Naive B cell (primary cell): ENCODE measurements around the gene RNGTT. TPM values are rescaled to one million over a fixed set of nuclear protein-coding genes. Genes with fewer than 3 reads are reported as not detected.

Source experiments
- ATAC-seq, 2 donors: fragments of 150-1000 bp; cut with Tn5 transposase; 2 replicates each; pipeline ENCODE4 v1.10.0; 2021; ENCODE audit warnings: low read depth in 2 of 2, mild to moderate bottlenecking in 2 of 2, moderate library complexity in 2 of 2
- DNase-seq: peaks from one replicate; pipeline ENCODE4 v3.0.0; 2022
- H3K27ac Mint-ChIP-seq, 6 donors: one replicate each; pipeline ENCODE4 v1.8.0; 2020 to 2022; ENCODE audit warnings: mild to moderate bottlenecking in 6 of 6, mixed read lengths in 6 of 6, moderate library complexity in 5 of 6, inconsistent platforms in 2 of 6
- H3K27me3 Mint-ChIP-seq, 3 donors: one replicate each; pipeline ENCODE4 v1.8.0; 2021 to 2022; ENCODE audit warnings: mixed read lengths in 3 of 3, mild to moderate bottlenecking in 1 of 3
- H3K36me3 Mint-ChIP-seq, 2 donors: one replicate each; pipeline ENCODE4 v1.8.0; 2020 to 2022; ENCODE audit warnings: mixed read lengths in 2 of 2, inconsistent platforms in 1 of 2, mild to moderate bottlenecking in 1 of 2
- H3K4me1 Mint-ChIP-seq, 3 donors: one replicate each; pipeline ENCODE4 v1.8.0; 2020 to 2022; ENCODE audit warnings: mixed read lengths in 3 of 3, inconsistent platforms in 1 of 3, mild to moderate bottlenecking in 1 of 3, moderate library complexity in 1 of 3
- H3K4me3 Mint-ChIP-seq, 8 donors: one replicate each; pipeline ENCODE4 v1.8.0; 2020 to 2022; ENCODE audit warnings: mild to moderate bottlenecking in 8 of 8, mixed read lengths in 8 of 8, moderate library complexity in 8 of 8, inconsistent platforms in 2 of 8
- H3K9me3 Mint-ChIP-seq, 7 donors: one replicate each; pipeline ENCODE4 v1.8.0; 2020 to 2022; ENCODE audit warnings: mixed read lengths in 7 of 7, mild to moderate bottlenecking in 5 of 7, inconsistent platforms in 2 of 7, moderate library complexity in 1 of 7
- polyA plus RNA-seq, 6 donors: library from polyadenylated mRNA; unstranded; fragments of 300-500 nt; fragmentation: Illumina TruSeq; gene quantifications; one replicate each; pipeline ENCODE4 v1.2.3, GENCODE V29; 2021; ENCODE audit warnings: low read depth in 6 of 6

RNGTT gene
- 10 to 100 TPM; 17.9 to 59.8 (median 40.0) TPM for polyA plus RNA-seq

GRCh38 chr6:88963139-88964090, at the start of gene RNGTT:
Gene RNGTT, minus strand, starts transcription at chr6:88963618. Its CDS starts 209 bp downstream, at chr6:88963409.
- H3K36me3 Mint-ChIP-seq, result peaks cover under 1 to 7% of the 10 kb centered on the region in 2 donors
- DNase-seq, result peak; percentile 94
- H3K9me3 Mint-ChIP-seq, result peaks cover 6 to 27% (median 16%) of the 10 kb centered on the region in 7 donors
- peaks cover 36 to 54% (median 49%) of the 10 kb centered on the region in 3 donors for H3K4me1 Mint-ChIP-seq
- ATAC-seq, result peak; percentile 98
- H3K27ac Mint-ChIP-seq, result peak within 1 kb of the TSS; percentile 93 to 98 (median 97)
- H3K27me3 Mint-ChIP-seq, result no peaks in the 10 kb centered on the region
- H3K4me3 Mint-ChIP-seq, result peak within 1 kb of the TSS; percentile 97 to 100 (median 98)

GRCh38 chr6:89011436-89011835, 48.0 kb upstream of the RNGTT start:
- Mint-ChIP-seq H3K9me3 (peaks cover 0 to 10% (median under 1%) of the 10 kb centered on the region in 7 donors), H3K4me3 (no peak overlapping the region), H3K27me3 (no peaks in the 10 kb centered on the region), H3K36me3 (no peaks in the 10 kb centered on the region), H3K27ac (no peak overlapping the region), H3K4me1 (peaks cover 10 to 16% (median 15%) of the 10 kb centered on the region in 3 donors)
- ATAC-seq (no peak), DNase-seq (no peak)

GRCh38 chr6:89010825-89011224, 47.4 kb upstream of the RNGTT start:
- H3K4me3 Mint-ChIP-seq, result no peak overlapping the region
- DNase-seq (no peak), ATAC-seq (no peak)
- no peak overlapping the region for H3K27ac Mint-ChIP-seq
- no peaks in the 10 kb centered on the region for H3K36me3 Mint-ChIP-seq
- H3K9me3 Mint-ChIP-seq, result peaks cover 0 to 4% (median 0%) of the 10 kb centered on the region in 7 donors
- H3K4me1 Mint-ChIP-seq, result peaks cover 10 to 16% (median 15%) of the 10 kb centered on the region in 3 donors
- H3K27me3 Mint-ChIP-seq, result no peaks in the 10 kb centered on the region

GRCh38 chr6:89009624-89010059, 46.2 kb upstream of the RNGTT start:
- H3K27me3 Mint-ChIP-seq, result no peaks in the 10 kb centered on the region
- H3K4me3 Mint-ChIP-seq, result no peak overlapping the region
- no peaks in the 10 kb centered on the region for H3K36me3 Mint-ChIP-seq
- DNase-seq (no peak), ATAC-seq (no peak)
- H3K4me1 Mint-ChIP-seq, result peaks cover 10 to 16% (median 15%) of the 10 kb centered on the region in 3 donors
- no peaks in the 10 kb centered on the region for H3K9me3 Mint-ChIP-seq
- H3K27ac Mint-ChIP-seq, result peak overlapping the region in 1 of 6 donors; percentile 30

GRCh38 chr6:89008815-89009374, 45.5 kb upstream of the RNGTT start:
- H3K27ac Mint-ChIP-seq, result no peak overlapping the region
- no peaks in the 10 kb centered on the region for H3K9me3 Mint-ChIP-seq
- H3K4me3 Mint-ChIP-seq, result peak overlapping the region in 1 of 8 donors; percentile 68
- H3K27me3 Mint-ChIP-seq, result no peaks in the 10 kb centered on the region
- peaks cover 10 to 16% (median 15%) of the 10 kb centered on the region in 3 donors for H3K4me1 Mint-ChIP-seq
- H3K36me3 Mint-ChIP-seq, result no peaks in the 10 kb centered on the region
- ATAC-seq (no peak), DNase-seq (no peak)

- H3K36me3 Mint-ChIP-seq, result no peaks in the 10 kb centered on the region
- DNase-seq (no peak), ATAC-seq (peak; percentile 45 to 68)
- peaks cover 10 to 16% (median 15%) of the 10 kb centered on the region in 3 donors for H3K4me1 Mint-ChIP-seq
- H3K27me3 Mint-ChIP-seq, result no peaks in the 10 kb centered on the region
- peak overlapping the region in 2 of 6 donors; percentile 30 to 77 for H3K27ac Mint-ChIP-seq
- H3K4me3 Mint-ChIP-seq, result peak overlapping the region in 7 of 8 donors; percentile 35 to 68 (median 50)
- no peaks in the 10 kb centered on the region for H3K9me3 Mint-ChIP-seq
These were observed 44.8 kb upstream of the RNGTT start for GRCh38 chr6:89008001-89008814.

GRCh38 chr6:89007209-89008000, 44.0 kb upstream of the RNGTT start:
- Mint-ChIP-seq H3K27ac (peak overlapping the region in 2 of 6 donors; percentile 37 to 77), H3K4me3 (peak overlapping the region in 2 of 8 donors; percentile 59 to 63)
- no peak for ATAC-seq

GRCh38 chr6:89002523-89002922, 39.1 kb upstream of the RNGTT start:
- Mint-ChIP-seq H3K27me3 (no peaks in the 10 kb centered on the region), H3K4me3 (no peak overlapping the region), H3K27ac (no peak overlapping the region), H3K4me1 (peaks cover 3 to 5% (median 5%) of the 10 kb centered on the region in 3 donors), H3K36me3 (no peaks in the 10 kb centered on the region), H3K9me3 (no peaks in the 10 kb centered on the region)
- no peak for DNase-seq
- no peak for ATAC-seq

More at GRCh38 chr6:89007209-89008000, 44.0 kb upstream of the RNGTT start:
- Mint-ChIP-seq H3K4me1 (peaks cover 10 to 16% (median 15%) of the 10 kb centered on the region in 3 donors), H3K36me3 (no peaks in the 10 kb centered on the region), H3K27me3 (no peaks in the 10 kb centered on the region), H3K9me3 (no peaks in the 10 kb centered on the region)
- no peak for DNase-seq

GRCh38 chr6:88997327-88997726, 33.9 kb upstream of the RNGTT start:
- ATAC-seq (no peak), DNase-seq (no peak)
- Mint-ChIP-seq H3K27me3 (no peaks in the 10 kb centered on the region), H3K27ac (peak overlapping the region in 2 of 6 donors; percentile 15 to 54), H3K9me3 (no peaks in the 10 kb centered on the region), H3K4me1 (peaks cover 0 to 6% (median 4%) of the 10 kb centered on the region in 3 donors), H3K36me3 (no peaks in the 10 kb centered on the region), H3K4me3 (no peak overlapping the region)

- H3K4me1 Mint-ChIP-seq, result peaks cover 0 to 8% (median 6%) of the 10 kb centered on the region in 3 donors
- H3K27me3 Mint-ChIP-seq, result no peaks in the 10 kb centered on the region
- peak overlapping the region in 1 of 6 donors; percentile 81 for H3K27ac Mint-ChIP-seq
- no peak for ATAC-seq
- DNase-seq, result no peak
- H3K9me3 Mint-ChIP-seq, result no peaks in the 10 kb centered on the region
- no peaks in the 10 kb centered on the region for H3K36me3 Mint-ChIP-seq
- H3K4me3 Mint-ChIP-seq, result no peak overlapping the region
These were observed 29.5 kb upstream of the RNGTT start for GRCh38 chr6:88992741-88993552.

- ATAC-seq, result no peak
- H3K4me1 Mint-ChIP-seq, result peaks cover 0 to 7% (median 0%) of the 10 kb centered on the region in 3 donors
- H3K27me3 Mint-ChIP-seq, result no peaks in the 10 kb centered on the region
- H3K9me3 Mint-ChIP-seq, result no peaks in the 10 kb centered on the region
- no peak overlapping the region for H3K4me3 Mint-ChIP-seq
- H3K36me3 Mint-ChIP-seq, result no peaks in the 10 kb centered on the region
- DNase-seq, result no peak
- no peak overlapping the region for H3K27ac Mint-ChIP-seq
These were observed 25.8 kb upstream of the RNGTT start for GRCh38 chr6:88989215-88989614.

- Mint-ChIP-seq H3K4me1 (peaks cover 0 to 7% (median 0%) of the 10 kb centered on the region in 3 donors), H3K36me3 (no peaks in the 10 kb centered on the region), H3K27me3 (no peaks in the 10 kb centered on the region), H3K4me3 (no peak overlapping the region), H3K27ac (no peak overlapping the region), H3K9me3 (no peaks in the 10 kb centered on the region)
- ATAC-seq (no peak), DNase-seq (no peak)
These were observed 24.5 kb upstream of the RNGTT start for GRCh38 chr6:88987922-88988321.
